ENCODE measurements around the gene USP48. TPM values are rescaled to one million over a fixed set of nuclear protein-coding genes. Genes with fewer than 3 reads are reported as not detected.

Gene USP48
- total and polyA plus RNA-seq, 2 of the 13 experiments (the other 11 are each of a cell fraction or from before 2014, with no cell fraction given) = 30.4 to 30.7 TPM

GRCh38 chr1:21650400-21650799 lies 132.5 kb downstream of the USP48 start:
- POLR2A ChIA-PET = no interaction called here

GRCh38 chr1:21649315-21649714 lies 133.6 kb downstream of the USP48 start:
- no peak overlapping the region for H3K27ac ChIP-seq (ENCODE audit: extremely low read length, insufficient read depth, low read length)
- no peaks in the 10 kb centered on the region for H3K27me3 ChIP-seq (ENCODE audit: control insufficient read depth in 1 of 2, insufficient read depth in 2 of 2, low read length in 2 of 2)
- no peak overlapping the region for H2AFZ ChIP-seq (ENCODE audit: low read length)
- H3K79me2 ChIP-seq (ENCODE audit: insufficient read depth, low read length) = no peaks in the 10 kb centered on the region
- in situ Hi-C loops (cut with HindIII; ENCODE audit: extremely low pct_ligation_motif_present, low pct_unique_long_range_greater_than_20kb) (no loop called here), intact Hi-C loops (cut with micrococcal nuclease; ENCODE audit: unreplicated experiment) (no loop called here)
- no peak overlapping the region for H3K9ac ChIP-seq (ENCODE audit: insufficient read depth, low read depth, low read length)
- no peak overlapping the region for H3K4me3 ChIP-seq (replicated peaks in 1 of 3; ENCODE audit: insufficient read depth in 1 of 3, low read depth in 2 of 3, low read length in 3 of 3)
- peaks cover 29% of the 10 kb centered on the region for H3K4me1 ChIP-seq (ENCODE audit: insufficient read depth, low read length)
- H3K36me3 ChIP-seq (replicated peaks in 1 of 2; ENCODE audit: control insufficient read depth in 1 of 2, insufficient read depth in 2 of 2, low read length in 2 of 2) = peaks cover 3 to 24% of the 10 kb centered on the region in 2 experiments; a peak in 4 of 5 replicates
- no peaks in the 10 kb centered on the region for H3K9me3 ChIP-seq (ENCODE audit: low read length)
- ATAC-seq = no peak
- no peak for DNase-seq (ENCODE audit: low spot score)
- ChIA-PET CTCF (ENCODE audit: low intra/inter-chr PET ratio, low total read pairs) (no interaction called here), POLR2A (no interaction called here)
- no peak overlapping the region for H3K4me2 ChIP-seq (ENCODE audit: low read depth, low read length)
- no TSS peak for BruUV-seq (replicated peaks)
- peaks cover 41% of the 10 kb centered on the region for H4K20me1 ChIP-seq (ENCODE audit: insufficient read depth, low read length)
- 88% methylated on average over 2 of the region's 2 CpGs for WGBS (ENCODE audit: low lambda C conversion rate)
- no peak for FAIRE-seq
- TF ChIP-seq ZNF629 (CRISPR knock-in tag; conservative IDR thresholded peaks at IDR 0.05) (peak; percentile 78), PHF20 (CRISPR knock-in tag; IDR thresholded peaks at IDR 0.05) (no peak)

More at GRCh38 chr1:21650400-21650799, 132.5 kb downstream of the USP48 start:
- Histone ChIP-seq H3K4me3 (replicated peaks in 1 of 3; ENCODE audit: insufficient read depth in 1 of 3, low read depth in 2 of 3, low read length in 3 of 3) (no peak overlapping the region), H3K4me1 (ENCODE audit: insufficient read depth, low read length) (peaks cover 29% of the 10 kb centered on the region), H3K9me3 (ENCODE audit: low read length) (no peaks in the 10 kb centered on the region), H3K36me3 (replicated peaks in 1 of 2; ENCODE audit: control insufficient read depth in 1 of 2, insufficient read depth in 2 of 2, low read length in 2 of 2) (peaks cover 3 to 24% of the 10 kb centered on the region in 2 experiments; a peak in 4 of 5 replicates), H3K4me2 (ENCODE audit: low read depth, low read length) (no peak overlapping the region), H3K27me3 (ENCODE audit: control insufficient read depth in 1 of 2, insufficient read depth in 2 of 2, low read length in 2 of 2) (no peaks in the 10 kb centered on the region), H2AFZ (ENCODE audit: low read length) (no peak overlapping the region), H3K9ac (ENCODE audit: insufficient read depth, low read depth, low read length) (no peak overlapping the region), H4K20me1 (ENCODE audit: insufficient read depth, low read length) (peaks cover 43% of the 10 kb centered on the region), H3K27ac (ENCODE audit: extremely low read length, insufficient read depth, low read length) (no peak overlapping the region), H3K79me2 (ENCODE audit: insufficient read depth, low read length) (no peaks in the 10 kb centered on the region)
- TF ChIP-seq SALL2 (CRISPR knock-in tag; IDR thresholded peaks at IDR 0.05) (no peak), ZNF251 (CRISPR knock-in tag; IDR thresholded peaks at IDR 0.05) (no peak), PLSCR1 (CRISPR knock-in tag; IDR thresholded peaks at IDR 0.05; ENCODE audit: borderline replicate concordance) (no peak)
- CTCF ChIA-PET (ENCODE audit: low intra/inter-chr PET ratio, low total read pairs) = no interaction called here
- FAIRE-seq (no peak), DNase-seq (ENCODE audit: low spot score) (no peak), ATAC-seq (peak; percentile 15; the same call in 2 of the 3 replicates)
- WGBS (ENCODE audit: low lambda C conversion rate) = 90% methylated on average over 7 of the region's 9 CpGs
- in situ Hi-C loops (cut with HindIII; ENCODE audit: extremely low pct_ligation_motif_present, low pct_unique_long_range_greater_than_20kb) = no loop called here
- intact Hi-C loops (cut with micrococcal nuclease; ENCODE audit: unreplicated experiment) = no loop called here
- no TSS peak for BruUV-seq (replicated peaks)
